Measurements from ENCODE around the gene RAPGEF5. TPM values are rescaled to one million over a fixed set of nuclear protein-coding genes. Genes with fewer than 3 reads are reported as not detected.
A peak's percentile ranks its signal among the peaks of the same experiment; 100 is the strongest.

The RAPGEF5 gene
- total RNA-seq, 1 donor from 2014 or later: 1.1 TPM

DNA sequence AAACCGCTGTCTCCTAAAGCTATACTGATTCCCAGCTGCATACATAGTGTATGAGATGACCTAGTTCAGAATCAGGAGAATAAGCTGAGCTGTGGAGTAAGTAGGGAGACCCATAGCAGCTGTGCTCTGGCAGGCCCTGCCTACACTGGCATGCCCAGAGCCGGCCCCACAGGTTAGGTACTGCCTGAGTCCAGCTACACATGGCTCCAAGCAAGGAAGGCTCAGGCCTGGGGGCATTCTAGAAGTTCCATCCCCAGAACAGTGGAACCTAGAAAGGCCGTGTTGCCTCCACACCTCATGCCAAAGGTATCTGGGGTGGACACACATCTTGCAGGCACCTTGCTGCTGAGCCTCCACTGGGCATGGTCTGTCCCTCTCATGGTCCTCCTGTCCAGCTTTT, 215.6 kb downstream of the RAPGEF5 start:
- H3K4me3 ChIP-seq (ENCODE audit: low read depth, low read length): no peak overlapping the region
- DNase-seq (ENCODE audit: low read depth): no peak
- TF ChIP-seq, protein P1, sequence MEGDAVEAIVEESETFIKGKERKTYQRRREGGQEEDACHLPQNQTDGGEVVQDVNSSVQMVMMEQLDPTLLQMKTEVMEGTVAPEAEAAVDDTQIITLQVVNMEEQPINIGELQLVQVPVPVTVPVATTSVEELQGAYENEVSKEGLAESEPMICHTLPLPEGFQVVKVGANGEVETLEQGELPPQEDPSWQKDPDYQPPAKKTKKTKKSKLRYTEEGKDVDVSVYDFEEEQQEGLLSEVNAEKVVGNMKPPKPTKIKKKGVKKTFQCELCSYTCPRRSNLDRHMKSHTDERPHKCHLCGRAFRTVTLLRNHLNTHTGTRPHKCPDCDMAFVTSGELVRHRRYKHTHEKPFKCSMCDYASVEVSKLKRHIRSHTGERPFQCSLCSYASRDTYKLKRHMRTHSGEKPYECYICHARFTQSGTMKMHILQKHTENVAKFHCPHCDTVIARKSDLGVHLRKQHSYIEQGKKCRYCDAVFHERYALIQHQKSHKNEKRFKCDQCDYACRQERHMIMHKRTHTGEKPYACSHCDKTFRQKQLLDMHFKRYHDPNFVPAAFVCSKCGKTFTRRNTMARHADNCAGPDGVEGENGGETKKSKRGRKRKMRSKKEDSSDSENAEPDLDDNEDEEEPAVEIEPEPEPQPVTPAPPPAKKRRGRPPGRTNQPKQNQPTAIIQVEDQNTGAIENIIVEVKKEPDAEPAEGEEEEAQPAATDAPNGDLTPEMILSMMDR (IDR thresholded peaks at IDR 0.05; ENCODE audit: insufficient read depth, low read length, poor library complexity, severe bottlenecking): no peak
- no peaks in the 10 kb centered on the region for H3K27me3 ChIP-seq (ENCODE audit: control insufficient read depth, insufficient read depth, low read length)
- no peaks in the 10 kb centered on the region for H3K36me3 ChIP-seq (ENCODE audit: control insufficient read depth, insufficient read depth, low read length)

- DNase-seq (ENCODE audit: low read depth): no peak
- Histone ChIP-seq H3K27me3 (ENCODE audit: control insufficient read depth, insufficient read depth, low read length) (no peaks in the 10 kb centered on the region), H3K4me3 (ENCODE audit: low read depth, low read length) (no peak overlapping the region), H3K36me3 (ENCODE audit: control insufficient read depth, insufficient read depth, low read length) (no peaks in the 10 kb centered on the region)
- TF ChIP-seq, protein P1 (IDR thresholded peaks at IDR 0.05; ENCODE audit: insufficient read depth, low read length, poor library complexity, severe bottlenecking): no peak
These were observed 216.4 kb downstream of the RAPGEF5 start for GRCh38 chr7:22140578-22140977.

GRCh38 chr7:22138886-22139285, 218.1 kb downstream of the RAPGEF5 start:
- H3K27me3 ChIP-seq (ENCODE audit: control insufficient read depth, insufficient read depth, low read length): no peaks in the 10 kb centered on the region
- H3K36me3 ChIP-seq (ENCODE audit: control insufficient read depth, insufficient read depth, low read length): no peaks in the 10 kb centered on the region
- no peak overlapping the region for H3K4me3 ChIP-seq (ENCODE audit: low read depth, low read length)
- TF ChIP-seq, protein P1 (IDR thresholded peaks at IDR 0.05; ENCODE audit: insufficient read depth, low read length, poor library complexity, severe bottlenecking): no peak
- no peak for DNase-seq (ENCODE audit: low read depth)

- TF ChIP-seq, protein P1 (IDR thresholded peaks at IDR 0.05; ENCODE audit: insufficient read depth, low read length, poor library complexity, severe bottlenecking): no peak
- Histone ChIP-seq H3K27me3 (ENCODE audit: control insufficient read depth, insufficient read depth, low read length) (no peaks in the 10 kb centered on the region), H3K4me3 (ENCODE audit: low read depth, low read length) (no peak overlapping the region), H3K36me3 (ENCODE audit: control insufficient read depth, insufficient read depth, low read length) (no peaks in the 10 kb centered on the region)
- DNase-seq (ENCODE audit: low read depth): no peak
These were observed 218.8 kb downstream of the RAPGEF5 start for GRCh38 chr7:22138106-22138505.

DNA sequence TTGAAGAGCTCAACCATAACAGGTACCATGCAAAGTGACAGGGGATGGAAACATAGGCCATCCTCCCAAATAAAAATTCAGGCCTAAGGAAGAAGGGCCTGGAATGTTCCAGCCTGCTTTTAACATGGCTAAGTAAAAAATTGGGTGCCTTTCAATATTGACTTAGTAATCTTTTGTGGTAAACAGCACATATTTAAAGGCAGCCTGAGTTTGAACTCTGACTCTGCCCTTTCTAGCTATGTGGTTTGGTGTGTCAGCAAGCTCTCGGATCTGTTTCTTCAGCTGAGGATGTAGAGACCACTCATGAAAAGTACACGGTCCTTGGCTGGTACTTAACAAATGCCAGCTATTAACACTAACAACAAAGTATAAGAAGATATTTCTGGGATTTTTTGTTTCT, 219.5 kb downstream of the RAPGEF5 start:
- TF ChIP-seq, protein P1 (IDR thresholded peaks at IDR 0.05; ENCODE audit: insufficient read depth, low read length, poor library complexity, severe bottlenecking): no peak
- H3K4me3 ChIP-seq (ENCODE audit: low read depth, low read length): no peak overlapping the region
- no peak for DNase-seq (ENCODE audit: low read depth)
- no peaks in the 10 kb centered on the region for H3K36me3 ChIP-seq (ENCODE audit: control insufficient read depth, insufficient read depth, low read length)
- H3K27me3 ChIP-seq (ENCODE audit: control insufficient read depth, insufficient read depth, low read length): no peaks in the 10 kb centered on the region

- TF ChIP-seq, protein P1 (IDR thresholded peaks at IDR 0.05; ENCODE audit: insufficient read depth, low read length, poor library complexity, severe bottlenecking): no peak
- DNase-seq (ENCODE audit: low read depth): peak; percentile 9
- Histone ChIP-seq H3K27me3 (ENCODE audit: control insufficient read depth, insufficient read depth, low read length) (no peaks in the 10 kb centered on the region), H3K36me3 (ENCODE audit: control insufficient read depth, insufficient read depth, low read length) (no peaks in the 10 kb centered on the region), H3K4me3 (ENCODE audit: low read depth, low read length) (no peak overlapping the region)
These were observed 219.9 kb downstream of the RAPGEF5 start for GRCh38 chr7:22137026-22137425.
